HG02938 (cell line): ENCODE measurements around the gene SREK1.
"Not testable (repeated sequence)": the region's sequence is repeated elsewhere in the genome, so short reads cannot be mapped to it uniquely, and the experiment has no call there.

Source experiments
- ATAC-seq: cut with Tn5 transposase; IDR thresholded peaks from one replicate; pipeline ENCODE4 v1.9.1; 2021; ENCODE audit warnings: mild to moderate bottlenecking, moderate library complexity; ENCODE audit not compliant: unreplicated experiment

The SREK1 gene, protein sequence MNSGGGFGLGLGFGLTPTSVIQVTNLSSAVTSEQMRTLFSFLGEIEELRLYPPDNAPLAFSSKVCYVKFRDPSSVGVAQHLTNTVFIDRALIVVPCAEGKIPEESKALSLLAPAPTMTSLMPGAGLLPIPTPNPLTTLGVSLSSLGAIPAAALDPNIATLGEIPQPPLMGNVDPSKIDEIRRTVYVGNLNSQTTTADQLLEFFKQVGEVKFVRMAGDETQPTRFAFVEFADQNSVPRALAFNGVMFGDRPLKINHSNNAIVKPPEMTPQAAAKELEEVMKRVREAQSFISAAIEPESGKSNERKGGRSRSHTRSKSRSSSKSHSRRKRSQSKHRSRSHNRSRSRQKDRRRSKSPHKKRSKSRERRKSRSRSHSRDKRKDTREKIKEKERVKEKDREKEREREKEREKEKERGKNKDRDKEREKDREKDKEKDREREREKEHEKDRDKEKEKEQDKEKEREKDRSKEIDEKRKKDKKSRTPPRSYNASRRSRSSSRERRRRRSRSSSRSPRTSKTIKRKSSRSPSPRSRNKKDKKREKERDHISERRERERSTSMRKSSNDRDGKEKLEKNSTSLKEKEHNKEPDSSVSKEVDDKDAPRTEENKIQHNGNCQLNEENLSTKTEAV

DNA sequence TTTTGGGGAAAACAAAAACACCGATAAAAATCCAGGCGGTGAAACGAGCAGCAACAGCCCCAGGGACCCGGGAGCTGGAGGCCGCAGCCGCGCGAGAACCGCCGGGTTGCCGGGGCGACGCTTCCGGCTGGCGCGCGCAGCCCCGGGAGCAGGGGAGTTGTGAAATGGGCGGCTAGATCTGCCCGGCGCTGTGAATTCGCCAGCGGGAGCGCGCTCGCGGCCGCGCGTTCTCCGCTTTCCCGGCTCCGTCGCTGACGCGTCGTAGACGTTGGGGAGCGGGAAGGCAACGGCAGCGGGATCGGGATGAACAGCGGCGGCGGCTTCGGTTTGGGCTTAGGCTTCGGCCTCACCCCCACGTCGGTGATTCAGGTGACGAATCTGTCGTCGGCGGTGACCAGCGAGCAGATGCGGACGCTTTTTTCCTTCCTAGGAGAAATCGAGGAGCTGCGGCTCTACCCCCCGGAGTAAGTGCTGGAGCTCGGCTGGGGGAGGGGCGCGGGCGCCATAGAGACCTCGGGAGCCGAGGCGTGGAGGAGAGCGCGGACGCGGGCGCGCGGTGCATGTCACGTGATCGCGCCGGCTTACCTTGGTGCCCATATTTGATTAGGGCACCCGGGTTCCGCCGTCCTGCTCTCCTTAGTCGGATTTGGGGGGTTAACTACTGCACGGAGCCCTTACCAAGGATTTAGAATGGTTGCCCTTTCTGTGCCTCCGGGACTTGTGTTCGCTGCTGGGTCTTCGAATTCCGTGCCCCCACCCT is at the start of gene SREK1:
SREK1 (plus strand) TSS at position 227 of the 760 bp plus-strand sequence; CDS start at position 304, 77 bp downstream.
- ATAC-seq = peak; percentile 78

DNA sequence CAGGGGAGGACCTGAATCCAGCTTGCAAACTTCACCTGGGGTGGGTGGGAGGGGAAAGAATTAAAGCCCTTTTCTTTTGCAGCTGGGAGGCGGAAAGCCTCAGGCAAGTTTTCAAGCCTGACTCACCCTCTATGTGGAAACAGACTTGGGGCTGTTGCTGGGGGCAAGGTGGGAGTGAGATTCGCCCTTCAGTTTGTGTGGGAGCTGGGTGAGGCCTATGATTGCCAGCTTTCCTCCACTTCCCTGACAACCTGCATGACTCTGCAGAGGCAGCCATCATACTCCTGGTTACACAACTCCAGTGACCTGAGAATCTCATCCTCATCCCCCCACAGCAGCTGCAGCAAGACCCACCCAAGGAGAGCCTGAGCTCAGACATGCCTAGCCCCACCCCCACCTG is 43.2 kb upstream of the SREK1 start:
- ATAC-seq = no peak

DNA sequence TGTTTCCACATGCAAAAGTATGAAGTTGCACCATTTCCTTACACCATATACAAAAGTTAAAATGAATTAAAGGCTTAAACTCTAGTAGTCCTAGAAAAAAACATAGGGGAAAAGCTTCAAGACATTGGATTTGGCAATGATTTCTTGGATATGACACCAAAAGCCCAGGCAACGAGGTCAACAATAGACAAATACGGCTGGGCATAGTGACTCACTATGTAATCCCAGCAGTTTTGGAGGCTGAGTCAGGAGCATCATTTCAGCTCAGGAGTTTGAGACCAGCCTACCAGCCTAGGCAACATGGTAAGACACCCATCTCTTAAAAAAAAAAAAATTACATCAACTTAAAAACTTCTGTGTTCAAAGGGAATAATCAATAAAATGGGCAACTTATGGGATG is 30.9 kb upstream of the SREK1 start:
- ATAC-seq = no peak

DNA sequence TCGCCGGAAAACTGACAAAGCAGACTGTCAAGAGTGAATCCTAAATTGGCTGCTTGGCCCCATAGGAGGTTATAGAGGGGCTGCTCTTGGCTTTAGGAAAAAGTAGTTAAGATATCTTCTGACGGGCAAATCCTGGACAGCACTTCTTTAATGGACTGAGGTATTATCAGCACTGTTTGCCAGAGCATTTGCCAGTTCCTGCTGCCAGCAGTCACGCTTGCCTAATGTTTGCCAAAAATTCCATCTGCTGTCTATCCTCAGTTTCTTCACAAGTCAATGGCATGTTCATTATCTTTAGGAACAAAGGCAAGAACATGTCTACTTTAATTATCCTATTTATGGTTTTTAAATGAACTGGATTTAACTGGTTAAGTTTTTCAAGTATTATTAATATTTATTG is 25.8 kb upstream of the SREK1 start:
- no peak for ATAC-seq

DNA sequence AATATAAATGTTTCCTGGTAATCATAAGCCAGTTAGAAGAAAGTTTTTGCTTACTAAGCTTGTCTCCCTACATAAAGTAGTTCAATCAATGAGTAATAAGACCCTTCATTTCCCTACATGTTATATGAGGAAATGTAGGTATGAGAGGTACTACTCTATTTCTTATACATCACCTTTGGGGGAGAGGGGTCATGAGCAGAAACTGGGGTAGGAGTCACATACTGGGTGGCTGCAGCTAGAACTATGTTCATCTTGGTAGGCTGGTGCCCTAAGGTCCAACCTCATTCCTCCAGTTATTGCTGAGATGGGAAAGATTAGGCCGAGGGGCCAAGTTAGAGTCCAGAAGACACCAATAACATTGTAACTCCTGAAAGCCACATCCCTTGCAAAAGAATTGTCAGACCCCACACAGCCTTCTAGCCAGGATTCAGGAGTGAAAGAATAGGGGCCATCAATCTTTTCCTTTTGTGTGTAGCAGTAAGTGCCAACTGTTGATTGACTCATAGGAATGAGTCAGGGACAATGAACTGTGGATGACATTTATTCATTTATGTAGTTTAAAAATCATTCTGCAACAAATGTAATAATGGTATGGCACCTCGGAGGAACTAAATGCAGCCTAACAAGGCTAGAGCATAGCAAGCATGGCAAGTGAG is 21.6 kb upstream of the SREK1 start:
- ATAC-seq = no peak

DNA sequence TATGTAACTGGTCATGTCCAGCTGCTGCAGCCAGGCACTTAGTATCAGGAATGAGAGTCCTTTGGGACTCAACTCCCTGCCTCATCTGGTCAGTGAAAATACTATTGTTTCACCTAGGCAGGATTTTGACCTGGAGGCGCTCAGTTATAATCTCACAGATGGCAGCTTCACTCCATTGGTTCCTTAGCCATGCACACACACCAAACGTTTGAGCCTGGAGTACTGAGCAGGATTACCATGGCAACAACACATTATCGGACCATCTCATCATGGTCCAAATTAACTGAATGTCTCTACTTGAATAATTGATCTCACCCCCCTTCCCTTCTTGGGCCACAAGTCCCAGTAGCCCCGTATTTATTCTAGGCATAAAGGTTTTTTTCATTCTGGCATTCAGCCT is 15.0 kb upstream of the SREK1 start:
- no peak for ATAC-seq

DNA sequence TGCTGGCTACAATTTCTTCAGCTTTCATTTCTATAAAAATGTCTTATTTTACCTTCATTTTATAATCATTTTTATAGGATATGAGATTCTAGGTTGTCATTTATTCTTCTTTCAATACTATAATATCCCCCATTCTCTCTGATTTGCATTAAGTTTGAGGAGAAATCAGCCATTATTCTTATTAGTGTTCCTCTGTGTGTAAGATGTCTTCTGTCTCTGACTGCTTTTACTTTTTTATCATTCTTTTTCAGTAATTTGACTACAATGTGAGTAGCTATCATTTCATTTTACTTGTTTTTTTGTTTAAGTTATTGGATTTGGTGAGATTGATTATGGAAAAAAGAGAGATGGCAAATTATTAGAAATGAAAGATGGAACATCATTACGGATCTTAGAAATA is 13.6 kb upstream of the SREK1 start:
- ATAC-seq = no peak

DNA sequence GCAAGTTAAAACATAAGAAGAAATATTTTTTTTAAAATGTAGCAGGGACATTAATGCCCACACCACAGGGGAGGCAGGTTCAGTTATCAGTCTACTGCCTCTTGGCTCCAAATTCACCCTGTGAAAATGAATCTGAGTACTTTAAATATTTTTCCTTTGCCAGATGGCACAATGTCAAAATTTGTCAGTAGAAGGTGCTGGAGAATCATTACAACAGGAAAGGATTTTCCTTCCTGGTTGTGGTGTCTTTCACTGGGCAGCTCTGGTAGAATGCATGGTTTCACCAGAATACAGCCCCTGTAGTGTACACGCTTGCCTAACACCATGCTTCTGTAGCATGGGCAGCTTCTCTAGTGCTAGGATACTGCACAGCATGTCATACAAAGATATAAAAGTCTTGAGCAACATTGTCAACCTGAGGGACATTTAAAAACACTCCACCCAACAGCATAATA is 9.7 kb upstream of the SREK1 start:
- ATAC-seq = no peak

DNA sequence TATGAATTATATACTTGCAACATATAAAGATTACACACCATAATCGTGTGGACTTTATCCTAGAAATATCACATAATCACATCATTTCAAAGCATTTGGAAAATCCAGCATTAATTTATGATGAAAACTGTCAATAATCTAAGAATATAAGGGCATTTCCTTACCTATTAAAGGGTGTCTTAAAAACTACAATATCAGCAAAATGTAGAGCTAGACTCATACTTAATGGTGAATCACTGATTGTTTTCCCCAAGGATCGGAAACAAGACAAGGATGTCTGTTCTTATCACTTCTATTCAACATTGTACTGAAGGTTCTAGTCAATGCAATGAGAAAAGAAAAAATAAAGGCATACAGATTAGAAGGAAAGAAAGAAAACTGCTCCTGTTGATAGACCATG is 8.0 kb upstream of the SREK1 start:
- no peak for ATAC-seq

DNA sequence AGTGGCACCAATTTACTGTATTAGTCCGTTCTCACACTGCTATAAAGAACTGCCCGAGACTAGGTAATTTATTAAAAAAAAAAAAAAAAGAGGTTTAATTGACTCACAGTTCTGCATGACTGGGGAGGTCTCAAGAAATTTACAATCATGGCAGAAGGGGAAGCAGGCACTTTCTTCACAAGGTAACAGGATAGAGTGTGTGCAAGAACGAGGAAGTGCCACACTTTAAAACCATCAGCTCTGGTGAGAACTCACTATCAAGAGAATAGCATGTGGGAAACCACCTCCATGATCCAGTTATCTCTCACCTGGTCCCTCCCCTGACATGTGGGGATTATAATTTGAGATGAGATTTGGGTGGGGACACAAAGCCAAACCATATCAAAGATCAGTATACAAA is 7.2 kb upstream of the SREK1 start:
- not testable (repeated sequence) for ATAC-seq

DNA sequence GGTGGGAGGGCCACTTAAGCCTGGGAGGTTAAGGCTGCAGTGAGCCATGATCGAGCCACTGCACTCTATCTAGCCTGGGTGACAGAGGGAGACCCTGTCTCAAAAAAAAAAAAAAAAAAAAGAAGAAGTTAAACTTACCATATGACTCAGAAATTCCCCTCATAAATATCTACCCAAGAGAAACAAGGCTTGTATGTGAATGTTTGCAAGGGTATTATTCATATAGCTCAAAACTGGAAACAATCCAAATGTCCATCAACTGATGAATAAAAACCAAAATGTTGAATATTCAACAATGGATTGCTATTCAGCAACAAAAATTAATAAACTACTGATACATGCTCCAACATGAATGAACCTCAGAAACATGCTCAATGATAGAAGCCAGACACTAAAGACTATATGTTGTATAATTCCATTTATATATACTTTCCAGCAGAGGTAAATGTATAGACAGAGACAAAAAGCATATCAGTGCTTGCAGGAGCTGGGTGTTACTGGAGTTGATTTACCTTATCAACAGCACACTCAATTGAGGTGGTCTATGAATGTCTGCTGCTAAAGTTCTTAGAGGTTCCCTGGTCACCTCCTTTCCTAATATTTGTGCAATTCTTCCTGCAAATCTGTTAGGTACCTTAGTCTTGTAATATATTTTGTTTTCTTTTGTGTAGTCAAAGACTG is 5.3 kb upstream of the SREK1 start:
- ATAC-seq = no peak

DNA sequence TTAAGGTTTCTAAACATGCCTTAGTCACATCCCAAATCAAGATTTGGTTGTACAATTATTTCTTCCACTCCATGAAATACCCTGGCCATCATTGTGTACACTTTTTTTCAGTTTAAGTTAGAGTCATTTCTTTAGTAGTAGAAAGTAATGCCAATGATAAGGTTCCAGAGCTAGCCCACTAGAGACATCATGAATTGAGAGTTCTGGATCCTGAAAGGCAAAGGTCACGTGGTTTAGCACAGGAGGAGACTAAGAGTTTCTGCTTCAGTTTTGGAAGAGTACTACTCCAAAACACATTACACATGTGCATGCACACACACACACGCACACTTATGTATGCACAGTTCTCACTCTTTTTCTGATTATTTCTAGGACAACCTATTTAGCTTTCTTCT is 4.8 kb upstream of the SREK1 start:
- ATAC-seq = no peak

DNA sequence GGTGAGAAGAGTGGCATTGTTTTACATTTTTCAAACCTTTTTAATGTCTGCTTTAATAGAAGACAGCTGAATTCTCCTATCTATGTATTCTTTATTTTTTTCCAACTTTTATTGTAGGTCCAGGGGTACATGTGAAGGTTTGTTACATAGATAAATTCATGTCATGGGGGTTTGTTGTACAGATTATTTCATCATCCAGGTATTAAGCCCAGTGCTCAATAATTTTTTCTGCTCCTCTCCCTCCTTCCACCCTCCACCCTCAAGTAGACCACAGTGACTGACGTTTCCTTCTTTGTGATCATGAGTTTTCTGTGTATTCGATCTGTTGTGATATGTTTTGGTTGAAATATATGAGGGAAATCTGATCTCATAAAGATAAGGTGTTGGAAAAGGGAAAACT is 1.7 kb upstream of the SREK1 start:
- ATAC-seq = no peak

DNA sequence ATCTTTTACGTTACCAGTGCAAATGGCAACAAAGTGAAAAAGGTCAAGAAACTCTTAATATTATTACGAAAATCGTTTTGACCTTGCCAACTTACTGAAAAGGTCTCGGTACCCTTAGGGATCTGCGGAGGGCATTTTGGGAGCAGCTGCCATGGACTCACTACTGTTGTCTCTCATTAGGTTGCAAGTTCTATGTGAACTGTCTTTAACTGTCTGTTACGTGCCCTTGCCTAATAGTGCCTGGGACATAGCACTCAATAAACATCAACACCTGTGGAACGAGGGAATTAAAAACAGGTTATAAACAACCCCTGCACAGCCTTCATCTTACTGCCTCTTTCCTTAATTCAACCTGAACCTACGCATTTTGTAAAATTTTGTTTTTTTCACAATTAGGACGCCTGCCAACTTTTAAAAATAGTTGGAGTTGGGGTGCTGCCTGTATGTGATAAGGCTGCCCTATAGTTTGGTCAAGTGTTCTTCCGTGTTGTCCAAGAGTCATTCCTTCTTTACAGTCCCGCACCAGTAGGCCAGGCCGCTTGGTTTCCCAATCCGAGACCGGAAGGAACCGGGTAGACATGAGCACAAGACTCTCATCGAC is 527 bp upstream of the SREK1 start:
- peak; percentile 32 for ATAC-seq

DNA sequence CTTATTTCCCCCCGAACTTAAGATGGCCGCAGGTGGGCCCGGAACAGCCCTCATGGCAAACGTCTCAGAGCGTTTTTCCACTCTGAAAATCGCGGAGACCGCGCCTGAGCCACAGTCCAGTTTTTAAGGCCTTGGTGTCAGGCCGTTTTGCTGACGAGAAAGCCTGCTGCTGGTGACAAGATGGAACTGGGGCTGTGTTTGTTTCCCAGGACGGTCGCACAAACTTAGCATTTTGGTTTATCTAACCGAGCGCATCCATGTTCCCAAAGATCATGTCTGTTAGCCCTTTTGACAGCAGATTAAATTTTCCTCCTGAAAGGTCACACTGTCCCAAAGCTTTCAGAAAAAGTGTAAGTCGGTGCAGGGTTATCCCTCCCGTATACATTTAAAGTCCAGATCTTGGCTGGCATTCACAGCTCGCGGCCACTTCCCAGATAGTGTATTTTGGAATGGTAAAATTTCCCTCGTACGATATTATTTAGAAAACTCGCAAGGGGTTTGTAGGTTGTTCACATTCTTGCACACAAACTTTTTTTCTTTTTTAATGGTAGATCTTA is 812 bp downstream of the SREK1 start:
- peak; percentile 53 for ATAC-seq

DNA sequence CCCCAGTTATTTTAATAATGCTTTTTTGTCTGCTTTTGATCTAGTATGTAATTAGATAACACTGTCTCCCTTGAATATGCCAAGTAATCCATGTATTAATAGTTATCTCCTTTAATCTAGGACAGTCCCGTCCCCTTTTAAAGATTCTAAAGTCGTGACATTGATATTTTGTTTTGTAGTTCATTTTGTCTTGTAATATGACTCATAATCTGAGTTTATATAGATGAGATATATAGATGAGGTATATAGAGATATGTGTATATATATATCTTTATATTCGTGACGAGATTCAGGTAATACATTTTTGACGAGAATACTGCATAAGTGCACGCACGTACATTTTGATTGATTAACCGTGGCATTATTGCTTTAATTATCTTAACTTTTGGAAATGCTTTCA is 1.6 kb downstream of the SREK1 start:
- ATAC-seq = no peak

DNA sequence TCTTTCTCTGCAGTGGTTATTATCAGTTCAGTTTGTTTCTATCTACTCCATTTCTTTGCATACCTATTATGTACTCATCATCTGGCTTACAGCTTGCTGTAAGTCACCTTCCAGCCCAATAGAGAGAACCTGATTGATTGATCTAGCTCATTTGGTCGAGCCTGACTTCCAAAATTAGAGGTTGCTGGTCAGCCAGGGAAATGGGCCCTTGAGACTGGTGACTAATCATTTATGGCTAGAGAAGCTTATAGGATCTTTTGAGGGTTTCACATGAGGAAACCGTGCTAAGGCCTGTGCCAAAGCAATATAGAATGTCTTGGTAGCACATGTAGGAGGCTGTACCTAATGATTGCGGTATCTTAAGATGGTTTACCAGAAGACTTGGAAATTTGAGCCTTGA is 5.8 kb downstream of the SREK1 start:
- no peak for ATAC-seq

DNA sequence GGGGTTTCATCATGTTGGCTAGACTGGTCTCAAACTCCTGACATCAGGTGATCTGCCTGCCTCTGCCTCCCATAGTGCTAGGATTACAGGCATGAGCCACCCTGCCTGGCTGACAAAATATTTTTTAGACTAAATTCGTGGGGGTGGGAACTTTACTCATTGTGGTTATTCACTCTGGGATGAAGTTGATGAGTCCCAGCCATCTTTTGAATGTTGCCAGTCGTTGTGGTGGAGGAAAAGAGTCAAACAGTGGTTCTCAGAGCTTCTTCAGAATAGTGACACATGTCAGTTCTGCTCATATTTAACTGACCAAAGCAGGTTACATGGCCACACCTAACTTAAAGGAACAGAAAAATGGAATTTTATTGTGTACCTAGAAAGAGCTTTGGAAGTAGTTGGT is 6.9 kb downstream of the SREK1 start:
- no peak for ATAC-seq

DNA sequence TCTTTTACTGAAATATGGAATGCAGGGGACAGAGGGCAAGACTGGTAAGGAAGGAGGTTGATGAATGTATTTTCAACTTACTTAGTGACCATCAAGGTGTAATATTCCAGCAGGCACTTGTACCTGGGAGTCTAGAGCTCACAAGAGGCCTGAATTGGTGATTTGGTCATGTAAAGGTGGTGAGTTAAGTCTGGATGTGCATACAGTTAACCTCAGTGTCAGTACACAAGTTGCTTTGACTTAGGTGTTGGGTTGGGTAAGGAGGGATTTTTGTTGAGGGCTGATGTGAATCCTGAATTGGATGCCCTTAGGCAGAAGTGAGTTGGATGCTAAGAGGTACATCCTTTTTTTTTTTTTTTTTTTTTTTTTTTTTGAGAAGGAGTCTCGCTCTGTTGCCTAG is 7.4 kb downstream of the SREK1 start:
- ATAC-seq = no peak

DNA sequence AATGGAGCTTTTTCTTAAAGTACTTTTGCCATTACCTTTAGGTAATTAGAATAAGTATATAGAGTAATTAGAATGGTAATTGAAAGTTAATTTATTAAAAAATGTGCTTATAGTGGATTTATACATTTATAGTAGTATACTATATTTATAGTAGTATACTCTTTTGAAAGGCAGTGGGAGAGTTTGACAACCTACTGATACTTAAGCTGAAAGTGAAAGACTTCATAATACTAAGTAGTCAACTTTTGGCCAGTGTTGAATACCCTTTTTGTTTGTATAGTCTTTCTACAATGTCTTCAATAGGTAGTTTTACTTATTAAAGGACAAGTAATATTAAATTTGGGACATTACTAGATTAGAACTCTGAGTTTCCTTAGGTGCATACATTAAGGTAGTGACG is 12.9 kb downstream of the SREK1 start:
- no peak for ATAC-seq
